PFSK-1 (cell line): ENCODE data around the gene RBBP9.
A peak's percentile ranks its signal among the peaks of the same experiment; 100 is the strongest.

Experiments
- FOXP2 ChIP-seq: optimal IDR thresholded peaks from 2 replicates; pipeline ENCODE3; 2011; ENCODE audit warnings: borderline replicate concordance, control low read depth, inconsistent platforms; ENCODE audit not compliant: insufficient read depth; ENCODE audit errors: extremely low read length, extremely low read depth
- POLR2AphosphoS5 ChIP-seq: IDR thresholded peaks from 2 replicates; pipeline ENCODE4 v1.6.1; 2012; ENCODE audit warnings: low read depth, mild to moderate bottlenecking, control low read depth, low read length, moderate library complexity
- SIN3A ChIP-seq: IDR thresholded peaks from 2 replicates; pipeline ENCODE4 v1.6.1; 2012; ENCODE audit warnings: mild to moderate bottlenecking, low read length, moderate library complexity, borderline replicate concordance; ENCODE audit not compliant: insufficient read depth
- TAF1 ChIP-seq: IDR thresholded peaks from 2 replicates; pipeline ENCODE4 v1.6.1; 2012; ENCODE audit warnings: low read length, control low read depth, borderline replicate concordance; ENCODE audit not compliant: insufficient read depth
- TF ChIP-seq, protein P1 (sequence below), 2 experiments: IDR thresholded peaks; 2 replicates each; pipeline versions ENCODE4 v1.6.1 to v1.8.0; 2011 to 2012; ENCODE audit warnings: low read depth in 2 of 2, low read length in 2 of 2, control low read depth in 1 of 2, inconsistent platforms in 1 of 2, mild to moderate bottlenecking in 1 of 2, moderate library complexity in 1 of 2; ENCODE audit not compliant: insufficient read depth in 1 of 2

DNA sequence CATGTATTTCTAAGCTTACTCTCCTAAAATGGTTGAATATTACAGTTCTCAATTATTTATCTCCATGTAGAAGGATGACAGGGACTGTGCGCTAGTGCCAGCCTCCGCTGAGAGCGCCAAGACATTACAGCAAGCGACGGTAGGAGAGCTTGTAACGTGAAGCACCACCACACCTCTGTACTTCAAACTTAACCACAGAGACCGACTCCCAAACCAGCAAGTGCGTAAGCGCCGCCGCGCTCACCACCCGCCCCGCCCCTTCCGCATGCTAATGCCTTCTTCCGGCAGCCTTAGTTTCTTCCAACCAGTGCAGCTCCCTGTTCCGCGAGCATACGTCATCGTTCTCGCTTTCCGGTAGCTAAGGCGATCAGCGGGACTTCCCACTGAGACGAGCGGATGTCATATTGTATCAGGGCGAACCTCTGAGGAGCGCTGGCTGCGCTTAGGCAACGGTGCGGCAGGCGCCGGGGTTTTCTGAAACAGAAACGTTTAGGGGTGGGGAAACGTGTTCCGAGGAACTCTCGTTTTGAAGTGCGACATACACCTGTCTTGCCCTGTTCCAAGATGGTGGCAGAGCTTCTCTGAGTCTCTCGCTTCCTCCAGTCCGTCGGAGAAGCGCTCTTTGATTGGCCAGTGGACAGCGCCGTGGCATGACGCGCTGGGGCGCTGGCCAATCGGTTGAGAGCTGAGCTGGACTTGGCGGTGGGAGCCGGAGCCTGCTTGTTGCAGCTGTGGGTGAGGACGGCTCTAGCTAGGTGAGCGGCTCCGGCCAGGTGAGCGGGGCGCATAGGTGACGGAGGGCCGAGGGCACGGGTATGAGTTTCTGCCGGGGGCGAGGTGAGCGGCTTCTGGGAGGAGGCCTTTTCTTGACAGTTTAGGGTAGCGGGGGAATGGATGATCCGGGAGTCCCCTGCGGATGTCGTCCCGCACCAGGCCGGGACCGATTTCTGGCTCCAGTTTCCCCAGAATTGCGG lies 10.5 kb upstream of the RBBP9 start, which contains the start of gene SEC23B:
- TF ChIP-seq, protein P1, sequence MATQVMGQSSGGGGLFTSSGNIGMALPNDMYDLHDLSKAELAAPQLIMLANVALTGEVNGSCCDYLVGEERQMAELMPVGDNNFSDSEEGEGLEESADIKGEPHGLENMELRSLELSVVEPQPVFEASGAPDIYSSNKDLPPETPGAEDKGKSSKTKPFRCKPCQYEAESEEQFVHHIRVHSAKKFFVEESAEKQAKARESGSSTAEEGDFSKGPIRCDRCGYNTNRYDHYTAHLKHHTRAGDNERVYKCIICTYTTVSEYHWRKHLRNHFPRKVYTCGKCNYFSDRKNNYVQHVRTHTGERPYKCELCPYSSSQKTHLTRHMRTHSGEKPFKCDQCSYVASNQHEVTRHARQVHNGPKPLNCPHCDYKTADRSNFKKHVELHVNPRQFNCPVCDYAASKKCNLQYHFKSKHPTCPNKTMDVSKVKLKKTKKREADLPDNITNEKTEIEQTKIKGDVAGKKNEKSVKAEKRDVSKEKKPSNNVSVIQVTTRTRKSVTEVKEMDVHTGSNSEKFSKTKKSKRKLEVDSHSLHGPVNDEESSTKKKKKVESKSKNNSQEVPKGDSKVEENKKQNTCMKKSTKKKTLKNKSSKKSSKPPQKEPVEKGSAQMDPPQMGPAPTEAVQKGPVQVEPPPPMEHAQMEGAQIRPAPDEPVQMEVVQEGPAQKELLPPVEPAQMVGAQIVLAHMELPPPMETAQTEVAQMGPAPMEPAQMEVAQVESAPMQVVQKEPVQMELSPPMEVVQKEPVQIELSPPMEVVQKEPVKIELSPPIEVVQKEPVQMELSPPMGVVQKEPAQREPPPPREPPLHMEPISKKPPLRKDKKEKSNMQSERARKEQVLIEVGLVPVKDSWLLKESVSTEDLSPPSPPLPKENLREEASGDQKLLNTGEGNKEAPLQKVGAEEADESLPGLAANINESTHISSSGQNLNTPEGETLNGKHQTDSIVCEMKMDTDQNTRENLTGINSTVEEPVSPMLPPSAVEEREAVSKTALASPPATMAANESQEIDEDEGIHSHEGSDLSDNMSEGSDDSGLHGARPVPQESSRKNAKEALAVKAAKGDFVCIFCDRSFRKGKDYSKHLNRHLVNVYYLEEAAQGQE (IDR thresholded peaks at IDR 0.05; ENCODE audit: insufficient read depth in 1 of 2, low read depth in 2 of 2, low read length in 2 of 2): no peak
- TF ChIP-seq SIN3A (no peak; the same call in 1 of the 2 replicates), TAF1 (no peak), POLR2AphosphoS5 (peak; percentile 57), FOXP2 (no peak)
